ENCODE measurements around the gene BABAM2.

- TF ChIP-seq CTCF (IDR thresholded peaks at IDR 0.05; ENCODE audit: insufficient read depth, low read depth, low read length): no peak
- no peak for TF ChIP-seq EZH2 (IDR thresholded peaks at IDR 0.05; ENCODE audit: insufficient read depth, low read length)
Observed at GRCh38 chr2:28378679-28379584, 488.4 kb downstream of the BABAM2 start.
